Endothelial cell of umbilical vein (primary cell): ENCODE results near the gene ZNF440.

Experiments
- CTCF ChIP-seq, 2 donors: IDR thresholded peaks; 1 replicate in 1 of 2; 2 replicates in 1 of 2; pipeline ENCODE4 v1.5.1; 2011; ENCODE audit warnings: low read length in 2 of 2, mild to moderate bottlenecking in 2 of 2, moderate library complexity in 2 of 2, control low read depth in 1 of 2, inconsistent platforms in 1 of 2, low read depth in 1 of 2; ENCODE audit not compliant: insufficient read depth in 1 of 2; ENCODE audit errors: extremely low read depth in 1 of 2
- EZH2 ChIP-seq: IDR thresholded peaks from 2 replicates; pipeline ENCODE4 v1.6.1; 2012; ENCODE audit warnings: borderline replicate concordance, low read depth, mild to moderate bottlenecking, moderate library complexity, low read length, inconsistent platforms; ENCODE audit not compliant: severe bottlenecking
- POLR2A ChIP-seq: IDR thresholded peaks from 2 replicates; pipeline ENCODE4 v1.6.1; 2012; ENCODE audit warnings: low read depth, mild to moderate bottlenecking, control low read depth, low read length

GRCh38 chr19:11806354-11807098 is 7.5 kb upstream of the ZNF440 start:
- TF ChIP-seq CTCF (IDR thresholded peaks at IDR 0.05; ENCODE audit: extremely low read depth in 1 of 2, insufficient read depth in 1 of 2, low read depth in 1 of 2, low read length in 2 of 2) (no peak), POLR2A (no peak), EZH2 (no peak)
